HG02610 (cell line): ENCODE data around the gene AKR1B15.
"Not testable (repeated sequence)": the region's sequence is repeated elsewhere in the genome, so short reads cannot be mapped to it uniquely, and the experiment has no call there.

Experiments
- ATAC-seq: cut with Tn5 transposase; IDR thresholded peaks from one replicate; pipeline ENCODE4 v1.9.1; 2021; ENCODE audit warnings: mild to moderate bottlenecking, moderate library complexity; ENCODE audit not compliant: unreplicated experiment

AKR1B15 gene

GRCh38 chr7:134532180-134532953 lies 16.5 kb upstream of the AKR1B15 start:
- no peak for ATAC-seq

- no peak for ATAC-seq
Measured at GRCh38 chr7:134532954-134533218, 16.0 kb upstream of the AKR1B15 start.

GRCh38 chr7:134533288-134533771 lies 15.6 kb upstream of the AKR1B15 start:
- no peak for ATAC-seq

- no peak for ATAC-seq
Measured at GRCh38 chr7:134534633-134535032, 14.3 kb upstream of the AKR1B15 start.

- no peak for ATAC-seq
Measured at GRCh38 chr7:134535272-134535918, 13.5 kb upstream of the AKR1B15 start.

- ATAC-seq = no peak
Measured at GRCh38 chr7:134535919-134536299, 13.0 kb upstream of the AKR1B15 start.

GRCh38 chr7:134536558-134536957 lies 12.4 kb upstream of the AKR1B15 start:
- not testable (repeated sequence) for ATAC-seq

- ATAC-seq = not testable (repeated sequence)
Measured at GRCh38 chr7:134537273-134537781, 11.6 kb upstream of the AKR1B15 start.

- no peak for ATAC-seq
Measured at GRCh38 chr7:134539380-134540004, 9.4 kb upstream of the AKR1B15 start.

- not testable (repeated sequence) for ATAC-seq
Measured at GRCh38 chr7:134541501-134542194, 7.3 kb upstream of the AKR1B15 start.

- no peak for ATAC-seq
Measured at GRCh38 chr7:134542195-134542771, 6.6 kb upstream of the AKR1B15 start.

- ATAC-seq = no peak
Measured at GRCh38 chr7:134545380-134545779, 3.5 kb upstream of the AKR1B15 start.

GRCh38 chr7:134545918-134546317 lies 3.0 kb upstream of the AKR1B15 start:
- no peak for ATAC-seq

GRCh38 chr7:134546955-134547354 lies 2.0 kb upstream of the AKR1B15 start:
- ATAC-seq = no peak

- ATAC-seq = peak; percentile 55
Measured at GRCh38 chr7:134547397-134548054, 1.4 kb upstream of the AKR1B15 start.

- ATAC-seq = no peak
Measured at GRCh38 chr7:134549366-134549765, 456 bp downstream of the AKR1B15 start.

- ATAC-seq = no peak
Measured at GRCh38 chr7:134552105-134552504, 3.2 kb downstream of the AKR1B15 start.

GRCh38 chr7:134553976-134554375 lies 5.1 kb downstream of the AKR1B15 start:
- no peak for ATAC-seq

- no peak for ATAC-seq
Measured at GRCh38 chr7:134554417-134554966, 5.6 kb downstream of the AKR1B15 start.

GRCh38 chr7:134557391-134557790 lies 8.5 kb downstream of the AKR1B15 start:
- no peak for ATAC-seq
